Amygdala (tissue), 56 donors: ENCODE measurements around the gene LYZL4.

ENCODE experiments used
- DNase-seq, 56 donors: peaks; one replicate each; lab custom pipeline; 2025; lab: John Stamatoyannopoulos, UW

LYZL4 gene

GRCh38 chr3:42377681-42378080 lies 32.7 kb downstream of the LYZL4 start:
- DNase-seq: no peak

- peak in 11 of 56 donors; percentile 5 to 43 (median 15) for DNase-seq
These were observed 34.0 kb downstream of the LYZL4 start for GRCh38 chr3:42376344-42376798.

GRCh38 chr3:42375121-42375800 lies 35.1 kb downstream of the LYZL4 start:
- no peak for DNase-seq

DNA sequence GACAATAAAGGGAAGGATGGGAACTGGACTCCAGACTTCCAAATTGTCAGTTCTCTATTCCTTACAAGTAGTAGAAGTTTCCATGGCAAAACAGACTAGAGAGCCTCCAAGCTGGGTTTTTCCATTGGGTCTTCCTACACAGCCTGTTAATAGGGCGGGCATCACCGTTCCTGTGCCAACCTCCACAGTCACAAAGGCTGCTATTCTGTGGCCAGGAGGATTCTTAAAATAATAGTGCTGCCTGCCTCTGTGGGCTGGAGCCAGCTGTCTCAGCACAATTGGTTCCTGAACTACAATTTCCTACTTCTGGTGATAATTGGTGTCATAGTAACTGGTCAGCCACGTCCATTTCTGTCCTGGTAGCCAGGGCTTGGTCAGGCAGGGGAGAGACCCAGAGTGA lies 38.6 kb downstream of the LYZL4 start:
- DNase-seq: peak in 29 of 56 donors; percentile 5 to 69 (median 27)

DNA sequence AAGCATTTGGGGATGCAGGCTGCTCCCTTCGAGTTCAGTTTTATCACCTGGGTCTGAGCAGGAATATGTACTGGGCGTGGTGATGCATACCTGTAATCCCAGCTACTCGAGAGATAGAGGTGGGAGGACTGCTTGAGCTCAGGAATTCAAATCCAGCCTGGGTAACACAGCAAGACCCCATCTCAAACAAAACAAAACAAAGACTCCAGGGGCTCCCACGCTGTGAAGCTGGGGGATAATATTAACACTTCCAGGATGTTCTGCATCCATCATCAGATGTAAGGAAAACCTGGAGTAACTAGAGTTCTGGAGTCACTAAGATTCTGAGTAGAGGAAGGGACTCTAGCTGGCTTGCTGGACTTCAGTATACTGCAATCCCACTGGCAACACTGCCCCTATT lies 40.6 kb downstream of the LYZL4 start:
- no peak for DNase-seq

GRCh38 chr3:42369304-42369703 lies 41.1 kb downstream of the LYZL4 start:
- peak in 24 of 56 donors; percentile 3 to 65 (median 36) for DNase-seq

- DNase-seq: no peak
These were observed 41.5 kb downstream of the LYZL4 start for GRCh38 chr3:42368861-42369260.

- no peak for DNase-seq
These were observed 42.5 kb downstream of the LYZL4 start for GRCh38 chr3:42367903-42368302.

- no peak for DNase-seq
These were observed 43.9 kb downstream of the LYZL4 start for GRCh38 chr3:42366550-42366949.

- no peak for DNase-seq
These were observed 53.1 kb downstream of the LYZL4 start for GRCh38 chr3:42357335-42357734.

GRCh38 chr3:42355612-42356011 lies 54.8 kb downstream of the LYZL4 start:
- no peak for DNase-seq

DNA sequence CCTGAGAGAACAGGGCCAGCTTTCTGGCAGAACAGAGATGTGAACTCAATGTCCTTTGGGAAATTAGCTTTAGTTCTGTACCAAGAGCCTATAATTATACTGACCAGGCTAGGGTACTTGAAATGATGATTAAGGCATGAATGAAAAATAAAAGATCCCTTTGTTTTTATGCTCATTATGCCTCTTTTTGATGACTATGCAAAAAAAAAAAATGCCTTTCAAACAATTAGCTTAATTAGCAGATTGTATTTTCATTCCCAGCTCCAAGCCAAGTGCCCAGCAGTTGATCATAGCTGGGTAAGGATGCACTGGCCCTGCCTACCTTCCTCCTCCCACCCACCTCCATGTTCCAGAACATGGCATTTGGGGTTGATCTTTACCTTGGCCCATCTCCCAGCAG lies 56.8 kb downstream of the LYZL4 start:
- DNase-seq: peak in 2 of 56 donors; percentile 15 to 19

DNA sequence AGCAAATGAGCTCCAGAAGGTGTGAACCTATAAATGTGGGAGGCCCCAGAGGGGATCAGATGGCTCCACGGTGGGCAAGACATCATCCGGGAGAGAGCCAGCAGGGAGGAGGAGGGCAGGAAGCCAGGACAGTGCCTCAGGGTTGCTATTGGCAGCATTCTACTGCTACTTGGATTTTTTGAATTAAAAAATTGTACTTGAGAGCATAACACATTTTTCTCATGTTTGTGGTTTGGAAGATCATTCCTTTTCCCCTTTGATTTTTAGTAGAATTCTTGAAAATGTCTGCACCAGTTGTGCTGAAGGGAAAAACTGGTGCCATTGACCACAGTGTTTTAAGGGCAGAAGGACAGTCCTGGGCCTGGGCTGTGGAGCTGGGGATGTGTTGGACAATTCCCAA lies 59.2 kb downstream of the LYZL4 start:
- DNase-seq: no peak

DNA sequence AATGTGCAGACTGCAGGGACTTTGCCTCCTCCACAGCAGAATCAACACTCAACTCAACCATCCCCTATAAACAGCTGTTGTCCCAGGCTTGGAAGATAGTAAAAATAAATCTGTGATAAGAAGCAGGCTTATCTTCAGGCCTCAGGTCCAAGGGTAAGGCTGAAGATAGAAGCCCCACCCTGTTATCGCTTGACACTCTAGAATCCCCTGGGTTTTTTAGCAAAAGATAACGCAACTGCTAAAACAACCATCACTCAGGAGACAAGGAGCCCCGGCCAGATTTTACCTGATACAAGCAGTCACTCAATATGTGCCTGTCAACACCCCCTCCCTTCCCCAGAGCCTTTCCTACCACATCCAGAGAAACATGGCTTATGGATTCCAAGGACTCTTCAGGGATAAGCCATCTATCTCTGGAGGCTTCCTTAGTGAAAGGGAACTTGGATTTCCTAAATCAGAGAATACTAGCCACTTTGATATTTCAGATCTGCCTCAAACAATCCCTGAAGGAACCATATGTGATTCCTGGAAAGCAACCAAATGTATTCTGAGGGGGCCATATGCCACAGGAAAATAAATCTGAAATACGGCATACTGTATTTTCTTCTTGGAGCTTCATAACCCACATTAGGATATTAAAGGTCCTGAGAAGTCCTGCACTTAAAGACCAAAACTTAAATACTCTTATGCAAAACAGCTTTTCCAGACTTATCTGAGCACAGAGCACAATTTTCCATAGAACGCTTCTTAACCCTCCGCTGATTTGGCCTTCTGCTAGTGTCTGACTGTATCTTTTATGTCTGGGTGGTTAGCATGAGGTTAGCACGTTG lies 60.4 kb downstream of the LYZL4 start:
- DNase-seq: no peak

- no peak for DNase-seq
These were observed 62.5 kb downstream of the LYZL4 start for GRCh38 chr3:42347928-42348327.
